Measurements from ENCODE around the gene TNNT3.

Gene TNNT3

DNA sequence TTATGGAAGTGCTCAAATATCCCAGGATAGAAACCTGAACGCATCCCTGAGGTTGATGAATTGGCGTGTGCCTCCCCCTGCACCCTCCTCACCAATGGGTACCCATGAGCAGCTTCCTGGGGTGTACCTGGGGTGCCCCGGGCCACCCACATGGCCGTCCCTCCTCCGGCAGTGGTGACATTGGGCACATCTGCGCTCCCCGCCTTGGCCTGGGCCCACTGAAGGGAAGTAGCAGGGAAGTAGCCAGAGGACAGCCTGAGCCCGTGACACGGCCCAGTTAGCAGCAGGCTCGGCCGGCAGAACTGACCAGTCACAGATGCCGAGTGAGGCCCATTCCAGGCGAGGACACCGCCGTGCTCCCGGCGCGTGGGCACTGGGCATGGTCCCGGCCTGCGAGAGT lies 44.4 kb downstream of the TNNT3 start:
- H3K79me2 ChIP-seq (ENCODE audit: insufficient read depth, low read length): no peaks in the 10 kb centered on the region
- no peak overlapping the region for H3K4me2 ChIP-seq (ENCODE audit: insufficient read depth, low read length)
- H4K20me1 ChIP-seq (ENCODE audit: insufficient read depth, low read length): no peaks in the 10 kb centered on the region
- no peak overlapping the region for H3K4me3 ChIP-seq (ENCODE audit: low read depth in 1 of 2, low read length in 2 of 2)
- no peak overlapping the region for H3K27ac ChIP-seq (ENCODE audit: low read length)
- H3K4me1 ChIP-seq (ENCODE audit: insufficient read depth, low read length): no peaks in the 10 kb centered on the region
- no peak for TF ChIP-seq EZH2 (IDR thresholded peaks at IDR 0.05; ENCODE audit: borderline replicate concordance, low read depth, low read length, severe bottlenecking)
- TF ChIP-seq, protein P1, sequence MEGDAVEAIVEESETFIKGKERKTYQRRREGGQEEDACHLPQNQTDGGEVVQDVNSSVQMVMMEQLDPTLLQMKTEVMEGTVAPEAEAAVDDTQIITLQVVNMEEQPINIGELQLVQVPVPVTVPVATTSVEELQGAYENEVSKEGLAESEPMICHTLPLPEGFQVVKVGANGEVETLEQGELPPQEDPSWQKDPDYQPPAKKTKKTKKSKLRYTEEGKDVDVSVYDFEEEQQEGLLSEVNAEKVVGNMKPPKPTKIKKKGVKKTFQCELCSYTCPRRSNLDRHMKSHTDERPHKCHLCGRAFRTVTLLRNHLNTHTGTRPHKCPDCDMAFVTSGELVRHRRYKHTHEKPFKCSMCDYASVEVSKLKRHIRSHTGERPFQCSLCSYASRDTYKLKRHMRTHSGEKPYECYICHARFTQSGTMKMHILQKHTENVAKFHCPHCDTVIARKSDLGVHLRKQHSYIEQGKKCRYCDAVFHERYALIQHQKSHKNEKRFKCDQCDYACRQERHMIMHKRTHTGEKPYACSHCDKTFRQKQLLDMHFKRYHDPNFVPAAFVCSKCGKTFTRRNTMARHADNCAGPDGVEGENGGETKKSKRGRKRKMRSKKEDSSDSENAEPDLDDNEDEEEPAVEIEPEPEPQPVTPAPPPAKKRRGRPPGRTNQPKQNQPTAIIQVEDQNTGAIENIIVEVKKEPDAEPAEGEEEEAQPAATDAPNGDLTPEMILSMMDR (IDR thresholded peaks at IDR 0.05; ENCODE audit: borderline replicate concordance, extremely low read depth, low read length, poor library complexity, severe bottlenecking): no peak
- DNase-seq (no peak), ATAC-seq (ENCODE audit: insufficient read depth, low read depth) (no peak)
- H3K27me3 ChIP-seq (ENCODE audit: insufficient read depth, low read length, poor library complexity): no peaks in the 10 kb centered on the region
- H2AFZ ChIP-seq (ENCODE audit: low read depth, low read length): no peak overlapping the region
- no peaks in the 10 kb centered on the region for H3K36me3 ChIP-seq (ENCODE audit: insufficient read depth, low read length)
- no peaks in the 10 kb centered on the region for H3K9me3 ChIP-seq (ENCODE audit: insufficient read depth, low read length, severe bottlenecking)
- H3K9ac ChIP-seq (ENCODE audit: low read depth, low read length): no peak overlapping the region

GRCh38 chr11:1964348-1964747 lies 44.8 kb downstream of the TNNT3 start:
- Histone ChIP-seq H3K27me3 (ENCODE audit: insufficient read depth, low read length, poor library complexity) (no peaks in the 10 kb centered on the region), H3K27ac (ENCODE audit: low read length) (no peak overlapping the region), H3K36me3 (ENCODE audit: insufficient read depth, low read length) (no peaks in the 10 kb centered on the region), H3K9me3 (ENCODE audit: insufficient read depth, low read length, severe bottlenecking) (no peaks in the 10 kb centered on the region), H3K9ac (ENCODE audit: low read depth, low read length) (no peak overlapping the region), H3K79me2 (ENCODE audit: insufficient read depth, low read length) (no peaks in the 10 kb centered on the region), H2AFZ (ENCODE audit: low read depth, low read length) (no peak overlapping the region), H3K4me1 (ENCODE audit: insufficient read depth, low read length) (no peaks in the 10 kb centered on the region), H3K4me2 (ENCODE audit: insufficient read depth, low read length) (no peak overlapping the region), H3K4me3 (ENCODE audit: low read depth in 1 of 2, low read length in 2 of 2) (no peak overlapping the region), H4K20me1 (ENCODE audit: insufficient read depth, low read length) (no peaks in the 10 kb centered on the region)
- no peak for DNase-seq
- TF ChIP-seq, protein P1 (IDR thresholded peaks at IDR 0.05; ENCODE audit: borderline replicate concordance, extremely low read depth, low read length, poor library complexity, severe bottlenecking): no peak
- no peak for TF ChIP-seq EZH2 (IDR thresholded peaks at IDR 0.05; ENCODE audit: borderline replicate concordance, low read depth, low read length, severe bottlenecking)
- no peak for ATAC-seq (ENCODE audit: insufficient read depth, low read depth)

DNA sequence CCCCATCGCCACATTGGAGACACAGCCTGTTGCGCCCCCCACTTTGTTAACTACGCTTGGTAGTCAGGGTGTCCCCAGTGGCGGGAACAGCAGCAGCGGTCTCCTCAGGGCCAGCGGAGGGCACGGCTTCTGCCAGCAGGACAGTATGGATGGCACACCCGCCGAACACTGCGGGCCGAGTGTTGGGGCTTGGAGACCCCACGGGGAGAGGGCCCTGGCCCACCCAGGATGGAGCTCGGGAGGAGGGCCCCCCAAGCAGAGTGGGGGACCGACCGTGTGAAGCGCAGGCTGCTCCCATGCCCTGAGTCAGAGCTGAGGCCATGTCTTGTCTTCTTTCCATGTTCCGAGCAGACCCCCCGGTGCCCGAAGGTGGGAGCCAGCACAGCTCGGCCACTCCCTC lies 45.5 kb downstream of the TNNT3 start:
- no peak overlapping the region for H3K4me2 ChIP-seq (ENCODE audit: insufficient read depth, low read length)
- H3K36me3 ChIP-seq (ENCODE audit: insufficient read depth, low read length): no peaks in the 10 kb centered on the region
- no peaks in the 10 kb centered on the region for H3K27me3 ChIP-seq (ENCODE audit: insufficient read depth, low read length, poor library complexity)
- no peak overlapping the region for H2AFZ ChIP-seq (ENCODE audit: low read depth, low read length)
- H3K9me3 ChIP-seq (ENCODE audit: insufficient read depth, low read length, severe bottlenecking): no peaks in the 10 kb centered on the region
- no peak overlapping the region for H3K9ac ChIP-seq (ENCODE audit: low read depth, low read length)
- no peaks in the 10 kb centered on the region for H4K20me1 ChIP-seq (ENCODE audit: insufficient read depth, low read length)
- no peaks in the 10 kb centered on the region for H3K4me1 ChIP-seq (ENCODE audit: insufficient read depth, low read length)
- no peak overlapping the region for H3K27ac ChIP-seq (ENCODE audit: low read length)
- no peak overlapping the region for H3K4me3 ChIP-seq (ENCODE audit: low read depth in 1 of 2, low read length in 2 of 2)
- ATAC-seq (ENCODE audit: insufficient read depth, low read depth) (no peak), DNase-seq (no peak)
- H3K79me2 ChIP-seq (ENCODE audit: insufficient read depth, low read length): no peaks in the 10 kb centered on the region
- no peak for TF ChIP-seq EZH2 (IDR thresholded peaks at IDR 0.05; ENCODE audit: borderline replicate concordance, low read depth, low read length, severe bottlenecking)
- TF ChIP-seq, protein P1 (IDR thresholded peaks at IDR 0.05; ENCODE audit: borderline replicate concordance, extremely low read depth, low read length, poor library complexity, severe bottlenecking): no peak

GRCh38 chr11:1966531-1966930 lies 47.0 kb downstream of the TNNT3 start:
- Histone ChIP-seq H4K20me1 (ENCODE audit: insufficient read depth, low read length) (no peaks in the 10 kb centered on the region), H3K4me3 (ENCODE audit: low read depth in 1 of 2, low read length in 2 of 2) (no peak overlapping the region), H3K4me2 (ENCODE audit: insufficient read depth, low read length) (no peak overlapping the region), H3K9ac (ENCODE audit: low read depth, low read length) (no peak overlapping the region), H2AFZ (ENCODE audit: low read depth, low read length) (no peak overlapping the region), H3K79me2 (ENCODE audit: insufficient read depth, low read length) (no peaks in the 10 kb centered on the region), H3K4me1 (ENCODE audit: insufficient read depth, low read length) (no peaks in the 10 kb centered on the region), H3K27me3 (ENCODE audit: insufficient read depth, low read length, poor library complexity) (no peaks in the 10 kb centered on the region), H3K9me3 (ENCODE audit: insufficient read depth, low read length, severe bottlenecking) (no peaks in the 10 kb centered on the region), H3K27ac (ENCODE audit: low read length) (no peak overlapping the region), H3K36me3 (ENCODE audit: insufficient read depth, low read length) (no peaks in the 10 kb centered on the region)
- DNase-seq (no peak), ATAC-seq (ENCODE audit: insufficient read depth, low read depth) (no peak)
- no peak for TF ChIP-seq EZH2 (IDR thresholded peaks at IDR 0.05; ENCODE audit: borderline replicate concordance, low read depth, low read length, severe bottlenecking)
- TF ChIP-seq, protein P1 (IDR thresholded peaks at IDR 0.05; ENCODE audit: borderline replicate concordance, extremely low read depth, low read length, poor library complexity, severe bottlenecking): no peak

Data from DND-41 (cell line).